ENCODE measurements around the gene CELSR1.

The CELSR1 gene

DNA sequence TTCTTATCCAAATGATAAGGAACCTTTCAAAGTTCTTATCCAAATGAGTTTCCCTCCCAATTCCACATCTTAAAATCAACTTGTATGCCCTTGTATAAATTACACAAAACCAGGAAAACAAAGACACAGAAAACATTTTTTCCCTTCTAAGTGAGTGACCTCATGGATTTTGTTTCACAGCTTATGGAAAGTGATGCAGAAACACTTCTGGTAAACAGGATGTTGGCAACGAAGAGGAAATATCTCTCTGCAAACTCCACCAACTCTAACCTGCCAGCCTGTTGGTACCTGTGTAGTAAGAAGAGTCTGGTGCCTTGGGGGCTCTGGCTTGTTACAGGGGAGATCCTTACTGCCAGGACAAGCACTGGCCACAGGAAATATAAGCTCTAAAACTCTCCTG is 57.0 kb downstream of the CELSR1 start:
- no peak overlapping the region for H3K27ac ChIP-seq
- TF ChIP-seq ZFX (IDR thresholded peaks at IDR 0.05; ENCODE audit: borderline replicate concordance) (no peak), CTCF (IDR thresholded peaks at IDR 0.05) (no peak)

DNA sequence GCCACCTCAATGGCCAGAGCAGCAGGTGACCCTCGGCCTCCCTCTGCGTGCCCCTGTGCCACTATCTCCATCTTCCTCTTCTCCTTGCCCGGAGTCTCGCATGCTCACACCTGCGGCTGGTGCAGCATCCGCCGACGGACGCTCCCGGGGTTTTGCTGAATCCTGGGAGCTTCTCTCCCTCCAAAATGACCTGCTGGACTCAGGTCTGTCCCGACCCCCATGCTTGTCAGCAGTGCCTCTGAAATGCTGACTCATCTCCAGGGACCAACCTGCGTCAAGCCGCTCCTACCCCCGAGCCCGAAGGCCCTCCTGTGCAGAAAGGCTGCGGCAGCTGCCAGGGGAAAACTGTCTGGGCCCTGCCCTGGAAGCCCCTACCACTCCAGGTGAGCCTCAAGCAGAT is 58.4 kb downstream of the CELSR1 start:
- no peak overlapping the region for H3K27ac ChIP-seq
- TF ChIP-seq ZFX (IDR thresholded peaks at IDR 0.05; ENCODE audit: borderline replicate concordance) = no peak
- TF ChIP-seq CTCF (IDR thresholded peaks at IDR 0.05) = no peak

GRCh38 chr22:46478083-46478551 is 59.3 kb downstream of the CELSR1 start:
- H3K27ac ChIP-seq = no peak overlapping the region
- no peak for TF ChIP-seq CTCF (IDR thresholded peaks at IDR 0.05)
- TF ChIP-seq ZFX (IDR thresholded peaks at IDR 0.05; ENCODE audit: borderline replicate concordance) = no peak

- no peak overlapping the region for H3K27ac ChIP-seq
- no peak for TF ChIP-seq ZFX (IDR thresholded peaks at IDR 0.05; ENCODE audit: borderline replicate concordance)
- TF ChIP-seq CTCF (IDR thresholded peaks at IDR 0.05) = no peak
These were observed 60.9 kb downstream of the CELSR1 start for GRCh38 chr22:46476547-46476941.

DNA sequence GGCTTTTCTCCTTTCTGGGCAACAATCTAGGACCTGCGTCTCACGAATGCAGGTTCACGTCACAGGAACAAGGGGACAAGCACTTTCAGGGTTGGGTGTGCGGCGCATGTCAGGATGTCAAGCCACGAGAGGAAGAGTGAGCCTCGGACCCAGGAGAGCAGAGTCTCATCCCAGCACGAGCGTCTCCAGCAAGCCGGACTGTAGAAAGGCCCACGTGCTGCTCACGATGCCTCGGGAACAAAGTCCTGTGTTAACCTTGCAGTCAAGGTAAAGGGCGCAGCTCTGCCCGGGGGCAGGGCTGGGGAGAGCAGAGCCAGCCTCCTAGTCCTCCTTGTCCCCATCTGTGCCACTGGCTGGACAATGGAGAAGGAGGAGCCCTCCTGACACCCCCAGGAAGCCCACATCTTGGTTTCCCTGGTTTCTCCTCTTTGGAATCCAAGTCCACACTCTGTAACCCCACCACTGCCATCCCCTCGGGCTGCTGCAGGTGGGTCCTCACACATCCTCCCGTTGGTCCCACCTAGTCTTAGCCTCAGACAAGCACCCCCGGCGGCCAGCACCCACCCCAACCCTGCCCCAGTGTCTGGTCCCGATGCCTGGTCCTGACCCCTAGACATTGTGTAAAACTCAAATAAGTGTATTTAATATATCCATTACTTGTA is 63.4 kb downstream of the CELSR1 start:
- TF ChIP-seq CTCF (IDR thresholded peaks at IDR 0.05) (no peak), ZFX (IDR thresholded peaks at IDR 0.05; ENCODE audit: borderline replicate concordance) (no peak)
- no peak overlapping the region for H3K27ac ChIP-seq

DNA sequence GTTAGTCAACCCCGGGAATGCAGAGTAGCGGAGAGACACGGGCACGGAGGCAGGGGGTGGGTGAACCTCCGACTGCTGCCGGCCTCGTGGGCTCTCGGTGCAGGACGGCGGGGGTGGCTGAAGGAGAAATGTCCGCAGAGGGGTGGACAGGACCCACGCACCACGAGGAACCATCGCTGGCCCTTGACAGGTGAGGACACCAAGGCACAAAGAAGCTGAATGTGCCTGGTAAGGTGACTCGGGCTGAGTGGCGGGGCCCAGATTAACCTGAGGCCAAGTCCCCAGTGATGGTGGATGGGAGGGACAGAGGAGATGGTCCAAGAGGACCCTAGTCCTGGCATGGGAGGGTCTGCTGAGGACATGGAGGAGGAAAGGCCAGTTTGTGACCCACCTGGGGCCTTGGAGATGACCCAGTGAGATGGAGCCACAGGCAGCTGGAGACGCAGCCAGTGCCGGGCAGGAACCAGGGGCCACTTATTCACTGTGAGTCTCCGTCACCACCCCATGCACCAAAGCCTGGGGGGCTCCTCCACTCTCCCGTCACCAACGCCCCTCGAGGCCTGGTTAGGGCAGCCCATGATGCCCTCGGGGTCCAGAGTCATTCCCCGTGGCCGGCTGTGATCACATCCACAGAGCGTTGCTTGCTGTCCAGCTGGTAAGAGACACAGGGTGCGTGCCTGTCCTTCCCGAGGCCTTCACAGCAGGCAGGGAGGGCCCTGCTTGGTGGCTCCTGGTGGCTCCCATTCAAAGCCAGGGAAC is 64.2 kb downstream of the CELSR1 start:
- TF ChIP-seq ZFX (IDR thresholded peaks at IDR 0.05; ENCODE audit: borderline replicate concordance) = no peak
- TF ChIP-seq CTCF (IDR thresholded peaks at IDR 0.05) = no peak
- no peak overlapping the region for H3K27ac ChIP-seq

GRCh38 chr22:46472722-46473016 is 64.8 kb downstream of the CELSR1 start:
- TF ChIP-seq CTCF (IDR thresholded peaks at IDR 0.05) (no peak), ZFX (IDR thresholded peaks at IDR 0.05; ENCODE audit: borderline replicate concordance) (no peak)
- no peak overlapping the region for H3K27ac ChIP-seq

Measured in 22Rv1 (cell line).